ACC112 (cell line): Measurements from ENCODE around the gene TBX22.
"Not testable (repeated sequence)": the region's sequence is repeated elsewhere in the genome, so short reads cannot be mapped to it uniquely, and the experiment has no call there.

Experiments used
- H2AFZ ChIP-seq: fragments of 200-600 bp; sonication (generic); one replicate; pipeline ENCODE4 v1.6.0; 2017; ENCODE audit warnings: antibody characterized with exemption, low read length; ENCODE audit not compliant: unreplicated experiment
- H3K27ac ChIP-seq: fragments of 200-600 bp; sonication (generic); 2 replicates; pipeline ENCODE4 v1.5.1; 2014; ENCODE audit warnings: low read depth, mild to moderate bottlenecking, antibody characterized with exemption, low read length, moderate library complexity
- H3K27me3 ChIP-seq: fragments of 200-600 bp; sonication (generic); 2 replicates; pipeline ENCODE4 v1.6.1; 2014; ENCODE audit warnings: mild to moderate bottlenecking, antibody characterized with exemption, low read length, moderate library complexity, mixed read lengths; ENCODE audit not compliant: insufficient read depth
- H3K36me3 ChIP-seq: fragments of 200-600 bp; sonication (generic); 2 replicates; pipeline ENCODE4 v1.6.1; 2016; ENCODE audit warnings: mild to moderate bottlenecking, antibody characterized with exemption, low read length, moderate library complexity, mixed read lengths; ENCODE audit not compliant: insufficient read depth
- H3K4me1 ChIP-seq: fragments of 200-600 bp; sonication (generic); one replicate; pipeline ENCODE4 v1.6.1; 2016; ENCODE audit warnings: low read length, mixed read lengths; ENCODE audit not compliant: insufficient read depth, unreplicated experiment, control insufficient read depth
- H3K4me3 ChIP-seq: fragments of 200-600 bp; sonication (generic); 2 replicates; pipeline ENCODE4 v1.5.1; 2014; ENCODE audit warnings: mild to moderate bottlenecking, low read depth, low read length
- H3K79me2 ChIP-seq: fragments of 200-600 bp; sonication (generic); one replicate; pipeline ENCODE4 v1.6.0; 2016; ENCODE audit warnings: low read length; ENCODE audit not compliant: control insufficient read depth, unreplicated experiment, insufficient read depth

The TBX22 gene, protein sequence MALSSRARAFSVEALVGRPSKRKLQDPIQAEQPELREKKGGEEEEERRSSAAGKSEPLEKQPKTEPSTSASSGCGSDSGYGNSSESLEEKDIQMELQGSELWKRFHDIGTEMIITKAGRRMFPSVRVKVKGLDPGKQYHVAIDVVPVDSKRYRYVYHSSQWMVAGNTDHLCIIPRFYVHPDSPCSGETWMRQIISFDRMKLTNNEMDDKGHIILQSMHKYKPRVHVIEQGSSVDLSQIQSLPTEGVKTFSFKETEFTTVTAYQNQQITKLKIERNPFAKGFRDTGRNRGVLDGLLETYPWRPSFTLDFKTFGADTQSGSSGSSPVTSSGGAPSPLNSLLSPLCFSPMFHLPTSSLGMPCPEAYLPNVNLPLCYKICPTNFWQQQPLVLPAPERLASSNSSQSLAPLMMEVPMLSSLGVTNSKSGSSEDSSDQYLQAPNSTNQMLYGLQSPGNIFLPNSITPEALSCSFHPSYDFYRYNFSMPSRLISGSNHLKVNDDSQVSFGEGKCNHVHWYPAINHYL

DNA sequence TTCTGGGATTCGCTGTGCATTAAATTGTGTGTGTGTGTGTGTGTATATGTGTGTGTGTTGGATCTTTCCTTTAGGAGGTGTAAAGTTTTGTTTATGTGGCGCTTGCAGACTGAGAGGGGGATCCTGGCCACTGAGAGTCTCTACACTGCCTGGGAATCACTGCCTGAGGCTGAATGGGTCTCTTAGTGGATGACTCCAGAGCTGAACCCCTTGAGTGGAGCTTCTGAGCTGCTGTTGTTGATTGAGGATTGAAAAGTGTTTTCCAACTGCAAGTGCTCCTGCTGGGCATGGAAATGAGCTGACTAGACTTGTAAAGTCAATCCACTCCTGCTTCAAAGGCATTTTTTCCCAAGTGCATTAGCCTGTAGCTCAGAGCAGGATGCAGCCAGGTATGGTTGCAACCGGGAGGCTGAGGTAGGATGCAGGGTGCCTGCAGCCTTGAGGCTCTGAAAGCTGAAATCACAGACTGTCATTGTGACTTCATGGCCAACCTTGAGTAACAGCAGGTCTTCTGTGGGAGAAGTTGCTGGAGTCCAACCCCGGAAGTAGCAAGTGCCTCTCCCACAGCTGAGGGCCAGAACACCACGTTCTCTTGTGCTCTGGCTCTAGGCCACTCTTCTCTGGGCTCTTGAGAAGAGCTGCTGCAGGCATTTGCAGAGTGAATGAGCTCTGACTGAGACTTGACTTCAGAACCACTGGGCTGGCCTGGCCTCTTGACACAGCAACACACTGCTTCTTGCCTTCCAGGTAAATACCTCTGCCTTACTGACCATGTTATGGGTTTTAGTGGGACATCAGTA lies at the start of gene TBX22:
TSS of gene TBX22 (plus strand) at position 613 of the 800 bp plus-strand sequence. CDS start 7,517 bp downstream, outside the sequence.
- Histone ChIP-seq H3K4me3 (no peak within 1 kb of the TSS), H3K27ac (no peak within 1 kb of the TSS), H3K36me3 (no peaks in the 10 kb centered on the region), H3K79me2 (no peaks in the 10 kb centered on the region), H2AFZ (no peak within 1 kb of the TSS), H3K4me1 (no peaks in the 10 kb centered on the region), H3K27me3 (no peaks in the 10 kb centered on the region)

DNA sequence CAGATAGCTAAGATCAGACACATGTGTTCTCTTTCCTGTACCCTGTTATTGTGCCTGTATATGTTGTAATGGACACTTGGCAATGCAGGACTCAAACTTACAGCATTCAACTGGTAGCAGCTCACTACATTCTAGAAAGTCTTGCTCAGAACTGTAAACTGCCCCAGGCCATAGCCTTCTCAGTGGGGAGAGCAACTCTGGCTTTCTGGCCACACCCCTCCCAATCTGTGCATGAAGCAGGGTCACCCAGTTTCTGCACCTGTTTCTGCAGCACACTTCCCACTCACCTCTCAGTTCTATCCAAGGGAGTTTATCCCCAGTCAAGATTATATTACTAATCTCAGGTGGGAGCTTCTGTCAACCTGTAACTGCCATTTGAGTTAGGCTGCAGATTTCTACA lies 38.9 kb upstream of the TBX22 start:
- H3K4me1 ChIP-seq: no peaks in the 10 kb centered on the region
- H3K4me3 ChIP-seq: no peak overlapping the region
- no peaks in the 10 kb centered on the region for H3K27me3 ChIP-seq
- H3K79me2 ChIP-seq: no peaks in the 10 kb centered on the region
- no peak overlapping the region for H2AFZ ChIP-seq
- H3K36me3 ChIP-seq: no peaks in the 10 kb centered on the region
- no peak overlapping the region for H3K27ac ChIP-seq

DNA sequence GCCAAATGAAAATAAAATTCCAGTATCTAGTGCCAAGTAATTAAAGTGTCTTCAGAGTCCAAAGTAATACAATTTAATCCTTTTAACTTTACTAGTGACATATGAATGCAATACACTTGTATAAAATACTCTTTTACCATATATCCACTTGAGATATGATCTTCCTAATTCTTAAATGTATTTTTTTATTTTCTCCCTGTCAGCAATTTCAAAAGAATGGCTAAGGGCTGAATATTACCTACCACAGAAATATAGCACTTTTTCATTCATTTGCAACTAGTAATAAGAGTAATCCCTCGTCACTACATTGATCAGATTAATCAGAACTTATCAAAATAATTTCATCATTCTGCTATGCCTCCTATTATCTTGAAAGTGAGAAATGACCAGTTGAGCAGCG lies 10.1 kb upstream of the TBX22 start:
- no peaks in the 10 kb centered on the region for H3K36me3 ChIP-seq
- no peaks in the 10 kb centered on the region for H3K27me3 ChIP-seq
- no peak overlapping the region for H3K27ac ChIP-seq
- H3K4me1 ChIP-seq: no peaks in the 10 kb centered on the region
- H3K4me3 ChIP-seq: no peak overlapping the region
- no peaks in the 10 kb centered on the region for H3K79me2 ChIP-seq
- H2AFZ ChIP-seq: no peak overlapping the region

DNA sequence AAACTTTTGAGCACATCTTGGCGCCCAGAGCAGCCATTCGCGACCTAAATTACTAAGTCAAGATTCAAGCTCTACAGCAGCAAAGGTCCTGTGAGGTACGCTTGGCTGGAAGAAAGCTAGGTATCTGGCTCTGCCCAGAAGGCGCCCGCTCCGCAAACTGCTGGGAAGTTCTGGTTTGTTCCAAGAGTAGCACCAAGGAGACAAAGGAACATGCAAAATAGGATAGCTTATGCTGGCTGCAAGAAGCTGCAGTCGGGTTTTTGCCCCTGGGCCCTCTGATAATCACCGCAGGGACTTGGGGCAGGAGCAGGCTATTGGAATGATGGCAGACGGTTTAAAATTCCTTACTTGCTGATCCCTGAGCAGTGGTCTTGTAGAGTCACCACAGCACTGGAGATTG lies 3.0 kb upstream of the TBX22 start:
- H3K4me1 ChIP-seq: no peaks in the 10 kb centered on the region
- no peak overlapping the region for H3K4me3 ChIP-seq
- H3K27ac ChIP-seq: no peak overlapping the region
- H3K27me3 ChIP-seq: no peaks in the 10 kb centered on the region
- no peaks in the 10 kb centered on the region for H3K36me3 ChIP-seq
- H3K79me2 ChIP-seq: no peaks in the 10 kb centered on the region
- no peak overlapping the region for H2AFZ ChIP-seq

DNA sequence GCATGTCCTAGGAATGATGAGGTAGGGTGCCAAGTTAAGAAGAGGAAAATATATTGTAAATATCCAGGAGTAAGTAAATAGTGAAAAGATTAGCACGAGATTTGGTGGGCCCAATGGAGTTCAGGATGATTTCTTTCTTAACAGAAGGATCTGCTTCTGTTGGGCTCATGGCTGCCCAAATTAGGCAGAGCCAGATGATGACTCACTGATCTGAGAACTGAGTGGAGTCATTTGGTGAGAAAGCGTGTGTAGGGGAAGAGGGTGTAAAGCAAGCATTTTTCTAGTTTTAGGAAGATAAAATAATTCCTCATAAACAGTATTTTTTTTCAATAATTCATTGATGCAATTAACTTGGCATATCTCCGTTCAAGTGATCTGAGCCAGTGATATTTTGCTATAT lies 1.6 kb downstream of the TBX22 start:
- no peaks in the 10 kb centered on the region for H3K27me3 ChIP-seq
- H2AFZ ChIP-seq: no peak overlapping the region
- no peaks in the 10 kb centered on the region for H3K36me3 ChIP-seq
- no peaks in the 10 kb centered on the region for H3K79me2 ChIP-seq
- no peak overlapping the region for H3K4me3 ChIP-seq
- H3K4me1 ChIP-seq: no peaks in the 10 kb centered on the region
- no peak overlapping the region for H3K27ac ChIP-seq

DNA sequence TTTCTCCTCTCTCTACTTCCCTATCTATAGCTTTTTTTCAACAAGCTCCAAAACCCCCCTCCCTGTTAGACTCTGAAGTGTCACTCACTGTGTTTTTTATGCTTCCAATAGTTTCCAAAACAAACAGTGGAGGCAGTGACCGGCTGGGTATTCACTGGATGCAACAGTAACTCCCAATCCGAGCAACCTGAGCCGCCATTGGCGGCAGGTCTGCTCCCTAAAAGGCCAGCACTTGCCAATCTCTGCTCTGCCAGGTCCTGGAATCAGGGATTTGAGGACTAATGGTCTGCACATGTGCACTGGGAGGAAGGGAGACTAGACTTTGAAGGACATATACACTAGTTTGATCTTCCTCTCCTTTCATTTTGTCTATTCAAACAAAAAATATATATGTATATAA lies 7.1 kb downstream of the TBX22 start:
- H3K4me3 ChIP-seq: no peak overlapping the region
- no peaks in the 10 kb centered on the region for H3K27me3 ChIP-seq
- H2AFZ ChIP-seq: no peak overlapping the region
- H3K79me2 ChIP-seq: no peaks in the 10 kb centered on the region
- no peaks in the 10 kb centered on the region for H3K36me3 ChIP-seq
- H3K4me1 ChIP-seq: no peaks in the 10 kb centered on the region
- no peak overlapping the region for H3K27ac ChIP-seq

DNA sequence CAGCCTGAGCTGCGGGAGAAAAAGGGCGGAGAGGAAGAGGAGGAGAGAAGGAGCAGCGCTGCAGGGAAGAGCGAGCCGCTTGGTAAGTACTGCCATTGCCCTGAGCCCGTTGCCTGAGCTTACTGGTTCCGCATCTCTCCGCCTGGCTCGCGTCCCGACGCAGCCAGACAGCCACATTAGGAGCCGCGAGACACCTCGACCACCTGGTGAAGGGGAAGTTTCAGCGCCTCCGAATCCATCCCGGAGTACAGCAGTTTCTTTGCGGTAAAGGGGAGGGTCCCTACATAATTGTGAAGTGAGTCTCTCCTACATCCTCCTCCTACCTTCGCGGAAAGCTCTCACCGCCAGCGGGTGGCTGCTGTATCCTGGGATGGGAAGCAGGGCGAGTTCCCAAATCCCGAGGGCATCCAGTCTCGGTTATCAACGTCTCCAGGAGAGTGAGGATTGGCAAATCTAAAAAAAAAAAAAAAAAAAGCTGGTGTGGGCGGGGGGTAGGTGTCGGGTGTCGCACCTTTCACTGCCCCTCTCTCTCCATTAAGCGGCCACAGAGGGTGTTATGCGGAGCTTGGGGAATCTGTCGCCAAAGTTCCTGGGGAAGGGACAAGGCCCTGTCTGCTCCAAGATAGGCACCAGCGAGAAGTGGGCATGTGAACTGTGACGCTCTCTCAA lies 7.9 kb downstream of the TBX22 start:
- no peaks in the 10 kb centered on the region for H3K4me1 ChIP-seq
- H3K36me3 ChIP-seq: no peaks in the 10 kb centered on the region
- no peaks in the 10 kb centered on the region for H3K79me2 ChIP-seq
- no peak overlapping the region for H3K4me3 ChIP-seq
- no peak overlapping the region for H2AFZ ChIP-seq
- no peak overlapping the region for H3K27ac ChIP-seq
- H3K27me3 ChIP-seq: no peaks in the 10 kb centered on the region

DNA sequence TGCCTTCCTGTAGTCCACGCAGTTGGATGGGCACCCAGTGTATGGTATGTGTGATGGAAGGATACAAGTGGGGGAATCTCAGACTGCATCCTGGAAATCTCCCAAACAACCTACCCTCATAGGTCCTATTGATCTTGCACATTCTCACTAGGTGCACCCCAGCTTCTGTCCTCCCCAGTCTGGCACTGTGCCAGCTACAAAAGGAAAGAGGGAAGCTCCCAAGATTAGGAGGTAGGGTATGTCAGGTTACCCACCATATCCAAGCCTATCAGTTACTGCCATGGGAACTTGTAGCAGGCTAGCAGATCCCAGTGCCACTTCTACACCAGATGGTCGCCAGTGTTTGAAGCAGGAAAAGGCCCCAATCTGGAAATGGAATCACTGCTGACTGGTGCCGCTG lies 11.6 kb downstream of the TBX22 start:
- Histone ChIP-seq H3K79me2 (no peaks in the 10 kb centered on the region), H3K27ac (no peak overlapping the region), H2AFZ (no peak overlapping the region), H3K27me3 (no peaks in the 10 kb centered on the region), H3K4me3 (no peak overlapping the region), H3K4me1 (no peaks in the 10 kb centered on the region), H3K36me3 (no peaks in the 10 kb centered on the region)

DNA sequence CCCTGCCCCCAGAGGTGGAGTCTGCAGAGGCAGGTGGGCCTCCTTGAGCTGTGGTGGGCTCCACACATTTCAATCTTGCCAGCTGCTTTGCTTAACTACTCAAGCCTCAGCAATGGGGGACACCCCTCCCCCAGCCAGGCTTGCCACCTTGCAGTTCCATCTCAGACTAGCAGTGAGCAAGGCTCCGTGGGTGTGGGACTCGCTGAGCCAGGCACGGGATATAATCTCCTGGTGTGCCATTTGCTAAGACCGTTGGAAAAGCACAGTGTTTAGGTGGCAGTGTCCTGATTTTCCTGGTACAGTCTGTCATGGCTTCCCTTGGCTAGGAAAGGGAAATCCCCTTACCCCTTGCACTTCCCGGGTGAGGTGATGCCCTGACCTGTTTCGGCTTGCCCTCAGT lies 51.6 kb downstream of the TBX22 start:
- not testable (repeated sequence) for H3K27me3 ChIP-seq, H3K4me1 ChIP-seq, H3K4me3 ChIP-seq, H2AFZ ChIP-seq, H3K36me3 ChIP-seq, H3K27ac ChIP-seq, H3K79me2 ChIP-seq

DNA sequence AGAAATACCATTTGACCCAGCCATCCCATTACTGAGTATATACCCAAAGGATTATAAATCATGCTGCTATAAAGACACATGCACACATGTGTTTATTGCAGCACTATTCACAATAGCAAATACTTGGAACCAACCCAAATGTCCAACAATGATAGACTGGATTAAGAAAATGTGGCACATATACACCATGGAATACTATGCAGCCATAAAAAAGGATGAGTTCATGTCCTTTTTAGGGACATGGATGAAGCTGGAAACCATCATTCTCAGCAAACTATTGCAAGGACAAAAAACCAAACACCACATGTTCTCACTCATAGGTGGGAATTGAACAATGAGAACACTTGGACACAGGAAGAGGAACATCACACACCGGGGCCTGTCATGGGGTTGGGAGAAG lies 61.1 kb downstream of the TBX22 start:
- not testable (repeated sequence) for H3K79me2 ChIP-seq, H2AFZ ChIP-seq, H3K36me3 ChIP-seq, H3K27me3 ChIP-seq, H3K27ac ChIP-seq, H3K4me3 ChIP-seq, H3K4me1 ChIP-seq
